GM12865 (cell line): ENCODE results near the gene RYR3.
"Not testable (repeated sequence)": the region's sequence is repeated elsewhere in the genome, so short reads cannot be mapped to it uniquely, and the experiment has no call there.

ENCODE experiments used
- DNase-seq: peaks from one replicate; pipeline ENCODE4 v3.0.0; 2010; ENCODE audit warnings: low read depth
- H3K4me3 ChIP-seq: 2 replicates; pipeline ENCODE4 v1.5.1; 2011; ENCODE audit warnings: mild to moderate bottlenecking, low read depth, low read length, control low read depth
- CTCF ChIP-seq: IDR thresholded peaks from 2 replicates; pipeline ENCODE4 v1.5.1; 2011; ENCODE audit warnings: low read length, control low read depth, low read depth, inconsistent platforms; ENCODE audit not compliant: insufficient read depth; ENCODE audit errors: missing control alignments

RYR3 gene

GRCh38 chr15:33567652-33568051 lies 256.9 kb downstream of the RYR3 start:
- TF ChIP-seq CTCF = no peak
- no peak for DNase-seq
- no peak overlapping the region for H3K4me3 ChIP-seq

GRCh38 chr15:33569036-33569435 lies 258.3 kb downstream of the RYR3 start:
- H3K4me3 ChIP-seq = no peak overlapping the region
- no peak for DNase-seq
- no peak for TF ChIP-seq CTCF

GRCh38 chr15:33577911-33578310 lies 267.1 kb downstream of the RYR3 start:
- not testable (repeated sequence) for H3K4me3 ChIP-seq, DNase-seq

GRCh38 chr15:33580526-33580925 lies 269.8 kb downstream of the RYR3 start:
- no peak for DNase-seq
- H3K4me3 ChIP-seq = no peak overlapping the region
- TF ChIP-seq CTCF = no peak

- H3K4me3 ChIP-seq = no peak overlapping the region
- no peak for TF ChIP-seq CTCF
- DNase-seq = no peak
Measured at GRCh38 chr15:33581032-33581431, 270.3 kb downstream of the RYR3 start.

GRCh38 chr15:33584797-33585196 lies 274.0 kb downstream of the RYR3 start:
- H3K4me3 ChIP-seq = no peak overlapping the region
- TF ChIP-seq CTCF = no peak
- DNase-seq = no peak

- no peak overlapping the region for H3K4me3 ChIP-seq
- no peak for DNase-seq
- no peak for TF ChIP-seq CTCF
Measured at GRCh38 chr15:33586786-33587697, 276.3 kb downstream of the RYR3 start.
